ENCODE results near the gene NBEAL1. TPM values are rescaled to one million over a fixed set of nuclear protein-coding genes. Genes with fewer than 3 reads are reported as not detected.
"Not testable (repeated sequence)": the region's sequence is repeated elsewhere in the genome, so short reads cannot be mapped to it uniquely, and the experiment has no call there.

NBEAL1 gene
- total and polyA plus RNA-seq, 7 donors: 2.3 to 14.7 (median 8.7) TPM

GRCh38 chr2:203072371-203072770 lies 57.7 kb downstream of the NBEAL1 start:
- TF ChIP-seq, protein P1, sequence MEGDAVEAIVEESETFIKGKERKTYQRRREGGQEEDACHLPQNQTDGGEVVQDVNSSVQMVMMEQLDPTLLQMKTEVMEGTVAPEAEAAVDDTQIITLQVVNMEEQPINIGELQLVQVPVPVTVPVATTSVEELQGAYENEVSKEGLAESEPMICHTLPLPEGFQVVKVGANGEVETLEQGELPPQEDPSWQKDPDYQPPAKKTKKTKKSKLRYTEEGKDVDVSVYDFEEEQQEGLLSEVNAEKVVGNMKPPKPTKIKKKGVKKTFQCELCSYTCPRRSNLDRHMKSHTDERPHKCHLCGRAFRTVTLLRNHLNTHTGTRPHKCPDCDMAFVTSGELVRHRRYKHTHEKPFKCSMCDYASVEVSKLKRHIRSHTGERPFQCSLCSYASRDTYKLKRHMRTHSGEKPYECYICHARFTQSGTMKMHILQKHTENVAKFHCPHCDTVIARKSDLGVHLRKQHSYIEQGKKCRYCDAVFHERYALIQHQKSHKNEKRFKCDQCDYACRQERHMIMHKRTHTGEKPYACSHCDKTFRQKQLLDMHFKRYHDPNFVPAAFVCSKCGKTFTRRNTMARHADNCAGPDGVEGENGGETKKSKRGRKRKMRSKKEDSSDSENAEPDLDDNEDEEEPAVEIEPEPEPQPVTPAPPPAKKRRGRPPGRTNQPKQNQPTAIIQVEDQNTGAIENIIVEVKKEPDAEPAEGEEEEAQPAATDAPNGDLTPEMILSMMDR (IDR thresholded peaks at IDR 0.05): no peak
- Histone ChIP-seq H3K27ac (no peak overlapping the region), H3K36me3 (ENCODE audit: insufficient read depth in 1 of 2, low read depth in 1 of 2) (peaks cover 9 to 47% of the 10 kb centered on the region in 2 donors), H3K9me3 (peaks cover 3% of the 10 kb centered on the region), H3K27me3 (ENCODE audit: insufficient read depth in 3 of 3, low read length in 2 of 3) (no peaks in the 10 kb centered on the region), H3K4me1 (no peaks in the 10 kb centered on the region), H3K4me3 (no peak overlapping the region)
- intact Hi-C loops (cut with DNase I): no loop called here
- ATAC-seq: no peak
- DNase-seq: no peak

- ATAC-seq (no peak), DNase-seq (no peak)
- Histone ChIP-seq H3K27me3 (ENCODE audit: insufficient read depth in 3 of 3, low read length in 2 of 3) (no peaks in the 10 kb centered on the region), H3K9me3 (peaks cover 3% of the 10 kb centered on the region), H3K36me3 (ENCODE audit: insufficient read depth in 1 of 2, low read depth in 1 of 2) (peaks cover 4 to 31% of the 10 kb centered on the region in 2 donors), H3K27ac (no peak overlapping the region), H3K4me3 (no peak overlapping the region), H3K4me1 (no peaks in the 10 kb centered on the region)
- TF ChIP-seq, protein P1 (IDR thresholded peaks at IDR 0.05): no peak
- 85 to 94% (median 86%) methylated on average over 3 of the region's 3 CpGs for WGBS, 3 donors
- intact Hi-C loops (cut with DNase I): no loop called here
Observed at GRCh38 chr2:203077451-203077850, 62.8 kb downstream of the NBEAL1 start.

GRCh38 chr2:203080447-203081045 lies 65.9 kb downstream of the NBEAL1 start:
- Histone ChIP-seq H3K4me1 (no peaks in the 10 kb centered on the region), H3K9me3 (no peaks in the 10 kb centered on the region), H3K27me3 (ENCODE audit: insufficient read depth in 3 of 3, low read length in 2 of 3) (no peaks in the 10 kb centered on the region), H3K36me3 (ENCODE audit: insufficient read depth in 1 of 2, low read depth in 1 of 2) (peaks cover 2 to 52% of the 10 kb centered on the region in 2 donors), H3K4me3 (no peak overlapping the region), H3K27ac (no peak overlapping the region)
- WGBS, 3 donors: 93 to 96% (median 95%) methylated on average over 2 of the region's 2 CpGs
- no peak for ATAC-seq
- TF ChIP-seq, protein P1 (IDR thresholded peaks at IDR 0.05): no peak
- intact Hi-C loops (cut with DNase I): no loop called here
- no peak for DNase-seq

DNA sequence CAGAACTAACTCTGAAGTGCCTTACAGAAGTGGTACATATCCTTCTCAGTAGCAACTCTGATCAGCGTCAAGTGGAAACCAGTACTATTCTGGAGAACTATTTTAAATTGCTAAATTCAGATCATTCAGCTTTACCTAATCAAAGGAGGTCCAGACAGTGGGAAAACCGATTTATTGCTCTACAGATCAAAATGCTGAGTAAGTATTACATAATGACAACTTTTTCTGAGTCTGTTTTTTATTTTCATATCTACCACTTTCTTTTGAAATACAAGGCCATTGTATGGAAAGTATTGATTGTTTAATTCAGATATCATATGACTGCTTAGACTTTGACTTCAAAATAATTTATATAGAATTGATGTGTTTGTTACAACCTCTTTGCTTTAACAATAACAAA lies 68.7 kb downstream of the NBEAL1 start:
- no peaks in the 10 kb centered on the region for H3K4me1 ChIP-seq
- DNase-seq (no peak), ATAC-seq (no peak)
- no peaks in the 10 kb centered on the region for H3K27me3 ChIP-seq (ENCODE audit: insufficient read depth in 3 of 3, low read length in 2 of 3)
- H3K27ac ChIP-seq: no peak overlapping the region
- H3K36me3 ChIP-seq (ENCODE audit: insufficient read depth in 1 of 2, low read depth in 1 of 2): peaks cover 2 to 58% of the 10 kb centered on the region in 2 donors
- H3K4me3 ChIP-seq: no peak overlapping the region
- TF ChIP-seq, protein P1 (IDR thresholded peaks at IDR 0.05): no peak
- no peaks in the 10 kb centered on the region for H3K9me3 ChIP-seq
- intact Hi-C loops (cut with DNase I): no loop called here
- 89 to 95% (median 92%) methylated on average over 2 of the region's 2 CpGs for WGBS, 3 donors

GRCh38 chr2:203086381-203086780 lies 71.7 kb downstream of the NBEAL1 start:
- H3K4me1 ChIP-seq; ATAC-seq; intact Hi-C loops (cut with DNase I); H3K27me3 ChIP-seq (ENCODE audit: insufficient read depth in 3 of 3, low read length in 2 of 3); H3K27ac ChIP-seq; H3K9me3 ChIP-seq; DNase-seq; H3K4me3 ChIP-seq: not testable (repeated sequence)
- peaks cover 2 to 49% of the 10 kb centered on the region in 2 donors for H3K36me3 ChIP-seq (ENCODE audit: insufficient read depth in 1 of 2, low read depth in 1 of 2)
- WGBS, 3 donors: 87 to 100% (median 98%) methylated on average over 1 of the region's 1 CpG

GRCh38 chr2:203090721-203091120 lies 76.0 kb downstream of the NBEAL1 start:
- intact Hi-C loops (cut with DNase I); H3K27ac ChIP-seq; ATAC-seq; DNase-seq; H3K27me3 ChIP-seq (ENCODE audit: insufficient read depth in 3 of 3, low read length in 2 of 3); H3K4me3 ChIP-seq; H3K9me3 ChIP-seq; H3K4me1 ChIP-seq: not testable (repeated sequence)
- peaks cover 0 to 36% of the 10 kb centered on the region in 2 donors for H3K36me3 ChIP-seq (ENCODE audit: insufficient read depth in 1 of 2, low read depth in 1 of 2)
- WGBS, 3 donors: 95 to 98% (median 95%) methylated on average over 4 of the region's 4 CpGs

Data from psoas muscle (tissue), 8 donors.